Natural killer cell (primary cell): ENCODE results near the gene ATP13A1. TPM values are rescaled to one million over a fixed set of nuclear protein-coding genes. Genes with fewer than 3 reads are reported as not detected.

Experiments used
- ATAC-seq, 3 donors: fragments of 150-1000 bp in 2 of 3; fragments of 200-7000 bp in 1 of 3; cut with Tn5 transposase; 1 replicate in 1 of 3; 2 replicates in 2 of 3; pipeline ENCODE4 v1.10.0; 2021; ENCODE audit warnings: mild to moderate bottlenecking in 2 of 3, moderate library complexity in 2 of 3
- DNase-seq, 2 donors: peaks; one replicate each; pipeline versions ENCODE4 v3.0.0 to v3.0.0-alpha.2; 2013 to 2021; ENCODE audit warnings: mixed read lengths in 1 of 2
- H3K27ac ChIP-seq: one replicate; pipeline ENCODE4 v1.5.1; 2013; ENCODE audit warnings: mild to moderate bottlenecking, low read length
- H3K27me3 ChIP-seq: one replicate; pipeline ENCODE4 v1.6.1; 2013; ENCODE audit warnings: low read length; ENCODE audit not compliant: control insufficient read depth, insufficient read depth
- H3K36me3 ChIP-seq: one replicate; pipeline ENCODE4 v1.6.1; 2013; ENCODE audit warnings: low read length; ENCODE audit not compliant: control insufficient read depth, insufficient read depth
- H3K4me1 ChIP-seq: one replicate; pipeline ENCODE4 v1.6.1; 2013; ENCODE audit warnings: low read length; ENCODE audit not compliant: control insufficient read depth, insufficient read depth
- H3K4me3 ChIP-seq: one replicate; pipeline ENCODE4 v1.5.1; 2013; ENCODE audit warnings: low read length
- H3K9me3 ChIP-seq: one replicate; pipeline ENCODE4 v1.6.1; 2013; ENCODE audit warnings: low read length; ENCODE audit not compliant: control insufficient read depth, insufficient read depth
- H3K27ac Mint-ChIP-seq, 2 donors: one replicate each; pipeline ENCODE4 v1.8.0; 2022; ENCODE audit warnings: mild to moderate bottlenecking in 2 of 2, mixed read lengths in 2 of 2, moderate library complexity in 1 of 2
- H3K27me3 Mint-ChIP-seq, 2 donors: one replicate each; pipeline ENCODE4 v1.8.0; 2022; ENCODE audit warnings: low read depth in 2 of 2, mixed read lengths in 2 of 2
- H3K36me3 Mint-ChIP-seq: one replicate; pipeline ENCODE4 v1.8.0; 2022; ENCODE audit warnings: mixed read lengths
- H3K4me1 Mint-ChIP-seq, 2 donors: one replicate each; pipeline ENCODE4 v1.8.0; 2022; ENCODE audit warnings: mixed read lengths in 2 of 2
- H3K4me3 Mint-ChIP-seq: one replicate; pipeline ENCODE4 v1.8.0; 2022; ENCODE audit warnings: mild to moderate bottlenecking, moderate library complexity, mixed read lengths
- H3K9me3 Mint-ChIP-seq, 2 donors: one replicate each; pipeline ENCODE4 v1.8.0; 2022; ENCODE audit warnings: mixed read lengths in 2 of 2
- CTCF ChIP-seq: fragments of 200-600 bp; IDR thresholded peaks from one replicate; pipeline ENCODE4 v1.8.0; 2022; ENCODE audit warnings: antibody characterized with exemption
- WGBS: methylation state at CpG from one replicate; pipeline ENCODE4 v1.1.7; 2013; ENCODE audit warnings: missing lambda C conversion rate; ENCODE audit not compliant: insufficient coverage; 5-methylcytosine and 5-hydroxymethylcytosine counted together
- intact Hi-C: fragments of 100-400 bp; cut with micrococcal nuclease; formaldehyde crosslinking; loops from one replicate; pipeline ENCODE4 v1.14.2; 2022
- total RNA-seq, 4 donors: library from RNA; stranded (reverse); fragments of 120-200 nt in 1 of 4; gene quantifications; one replicate each; pipeline versions ENCODE4 v1.2.3 to v1.2.4, GENCODE V29; 2013 to 2022

ATP13A1 gene
- total RNA-seq, 3 donors from 2014 or later (not counting 1 experiment from before 2014, with no cell fraction given): 58.1 to 73.2 (median 67.7) TPM

- H3K27ac ChIP-seq: no peak overlapping the region
- H3K36me3 ChIP-seq: peaks cover 72% of the 10 kb centered on the region
- Mint-ChIP-seq H3K27ac (no peak overlapping the region), H3K27me3 (no peaks in the 10 kb centered on the region), H3K9me3 (no peaks in the 10 kb centered on the region), H3K4me1 (peaks cover 16 to 22% of the 10 kb centered on the region in 2 donors), H3K4me3 (no peak overlapping the region), H3K36me3 (no peaks in the 10 kb centered on the region)
- peaks cover 14% of the 10 kb centered on the region for H3K4me1 ChIP-seq
- TF ChIP-seq CTCF: no peak
- no peak for ATAC-seq
- intact Hi-C loops: no loop called here
- no peaks in the 10 kb centered on the region for H3K27me3 ChIP-seq
- DNase-seq: no peak
- no peak overlapping the region for H3K4me3 ChIP-seq
- no peaks in the 10 kb centered on the region for H3K9me3 ChIP-seq
- WGBS: 96% methylated on average over 10 of the region's 10 CpGs
These were observed 6.1 kb downstream of the ATP13A1 start for GRCh38 chr19:19657397-19657783.

GRCh38 chr19:19656451-19657396, 6.8 kb downstream of the ATP13A1 start:
- H3K27me3 ChIP-seq: no peaks in the 10 kb centered on the region
- no peak overlapping the region for H3K27ac ChIP-seq
- Mint-ChIP-seq H3K9me3 (no peaks in the 10 kb centered on the region), H3K4me3 (no peak overlapping the region), H3K27ac (no peak overlapping the region), H3K36me3 (no peaks in the 10 kb centered on the region), H3K4me1 (peaks cover 9 to 15% of the 10 kb centered on the region in 2 donors), H3K27me3 (no peaks in the 10 kb centered on the region)
- intact Hi-C loops: no loop called here
- H3K4me3 ChIP-seq: no peak overlapping the region
- TF ChIP-seq CTCF: no peak
- WGBS: 97% methylated on average over 33 of the region's 33 CpGs
- DNase-seq (no peak), ATAC-seq (no peak)
- peaks cover 8% of the 10 kb centered on the region for H3K4me1 ChIP-seq
- peaks cover 79% of the 10 kb centered on the region for H3K36me3 ChIP-seq
- H3K9me3 ChIP-seq: no peaks in the 10 kb centered on the region

- Histone ChIP-seq H3K4me3 (no peak overlapping the region), H3K36me3 (peaks cover 88% of the 10 kb centered on the region), H3K27ac (no peak overlapping the region), H3K9me3 (no peaks in the 10 kb centered on the region), H3K27me3 (no peaks in the 10 kb centered on the region), H3K4me1 (no peaks in the 10 kb centered on the region)
- no peak for DNase-seq
- Mint-ChIP-seq H3K27ac (no peak overlapping the region), H3K4me1 (peaks cover under 1 to 6% of the 10 kb centered on the region in 2 donors), H3K36me3 (no peaks in the 10 kb centered on the region), H3K9me3 (no peaks in the 10 kb centered on the region), H3K27me3 (no peaks in the 10 kb centered on the region), H3K4me3 (no peak overlapping the region)
- intact Hi-C loops: no loop called here
- ATAC-seq: no peak
- WGBS: 98% methylated on average over 27 of the region's 27 CpGs
- TF ChIP-seq CTCF: no peak
These were observed 7.7 kb downstream of the ATP13A1 start for GRCh38 chr19:19655641-19656343.
